HL-60 (cell line): Measurements from ENCODE around the gene KIZ.

Experiments used
- DNase-seq, 2 experiments: peaks; one replicate each; pipeline ENCODE4 v3.0.0-alpha.2; 2010 to 2020; ENCODE audit warnings: low read depth in 1 of 2, low spot score in 1 of 2
- H3K27ac ChIP-seq: fragments of 250-450 bp; sonication (Bioruptor Pico); replicated peaks from 2 replicates; pipeline ENCODE4 v1.5.1; 2020; ENCODE audit warnings: mild to moderate bottlenecking, moderate library complexity
- H3K27me3 ChIP-seq: fragments of 250-450 bp; sonication (Bioruptor Pico); 2 replicates; pipeline ENCODE4 v1.5.1; 2021; ENCODE audit warnings: mild to moderate bottlenecking, moderate library complexity; ENCODE audit not compliant: insufficient read depth, poor library complexity, severe bottlenecking
- H3K4me3 ChIP-seq: replicated peaks from 2 replicates; pipeline ENCODE4 v1.5.1; 2011; ENCODE audit warnings: mild to moderate bottlenecking, control low read depth, low read length; ENCODE audit not compliant: insufficient read depth
- CTCF ChIP-seq: IDR thresholded peaks from one replicate; pipeline ENCODE4 v1.5.1; 2011; ENCODE audit warnings: low read length, control low read depth, inconsistent platforms; ENCODE audit not compliant: insufficient read depth
- GABPA ChIP-seq: IDR thresholded peaks from 2 replicates; pipeline ENCODE4 v1.6.1; 2012; ENCODE audit warnings: low read depth
- POLR2AphosphoS5 ChIP-seq: IDR thresholded peaks from 2 replicates; pipeline ENCODE4 v1.6.1; 2012; ENCODE audit warnings: low read depth
- REST ChIP-seq: IDR thresholded peaks from 2 replicates; pipeline ENCODE4 v1.6.1; 2012; ENCODE audit warnings: low read depth; ENCODE audit not compliant: insufficient replicate concordance
- SPI1 ChIP-seq: IDR thresholded peaks from 2 replicates; pipeline ENCODE4 v1.6.1; 2012; ENCODE audit warnings: low read depth, mild to moderate bottlenecking, borderline replicate concordance

Gene KIZ

GRCh38 chr20:21174516-21175239 lies 48.8 kb downstream of the KIZ start:
- DNase-seq, result no peak

GRCh38 chr20:21175433-21175832 lies 49.6 kb downstream of the KIZ start:
- no peak for DNase-seq
- Histone ChIP-seq H3K4me3 (no peak overlapping the region), H3K27ac (no peak overlapping the region), H3K27me3 (no peaks in the 10 kb centered on the region)
- TF ChIP-seq POLR2AphosphoS5 (no peak), SPI1 (no peak), CTCF (no peak), GABPA (no peak), REST (no peak)

More at GRCh38 chr20:21174516-21175239, 48.8 kb downstream of the KIZ start:
- H3K27me3 ChIP-seq, result no peaks in the 10 kb centered on the region
- H3K27ac ChIP-seq, result no peak overlapping the region
- no peak overlapping the region for H3K4me3 ChIP-seq
- TF ChIP-seq GABPA (no peak), CTCF (no peak), POLR2AphosphoS5 (no peak), SPI1 (no peak), REST (no peak)

GRCh38 chr20:21177767-21178166 lies 51.9 kb downstream of the KIZ start:
- no peak for TF ChIP-seq GABPA
- TF ChIP-seq REST, result no peak
- no peak for TF ChIP-seq SPI1
- TF ChIP-seq POLR2AphosphoS5, result no peak
- Histone ChIP-seq H3K27me3 (no peaks in the 10 kb centered on the region), H3K27ac (no peak overlapping the region), H3K4me3 (no peak overlapping the region)
- DNase-seq, result no peak
